ENCODE results near the gene ATP9B. TPM values are rescaled to one million over a fixed set of nuclear protein-coding genes. Genes with fewer than 3 reads are reported as not detected.

ATP9B gene
- total RNA-seq, 2 donors from 2014 or later = 29.1 to 38.1 TPM

GRCh38 chr18:79393181-79393634 lies 324.0 kb downstream of the ATP9B start:
- Mint-ChIP-seq H3K27me3 (ENCODE audit: insufficient read depth) (peaks cover 48% of the 10 kb centered on the region), H3K36me3 (ENCODE audit: low read depth) (no peaks in the 10 kb centered on the region), H3K27ac (peak overlapping the region; percentile 90), H3K9me3 (no peaks in the 10 kb centered on the region), H3K4me1 (peaks cover 7% of the 10 kb centered on the region), H3K4me3 (peak overlapping the region; percentile 63)
- peak; percentile 62 for DNase-seq
- WGBS, 2 experiments (ENCODE audit: insufficient coverage in 1 of 2, insufficient read length in 1 of 2) = 21 to 25% methylated on average over 8 to 30 of the region's 30 CpGs
- peak overlapping the region; percentile 69 for H3K9ac ChIP-seq (ENCODE audit: extremely low read depth, low read length, poor library complexity, severe bottlenecking)
- no peak for TF ChIP-seq CTCF (conservative IDR thresholded peaks at IDR 0.05)
- no peak overlapping the region for H3K27ac ChIP-seq (ENCODE audit: low read depth, low read length)
- H3K4me3 ChIP-seq (ENCODE audit: low read length) = peak overlapping the region; percentile 73
- peaks cover under 1% of the 10 kb centered on the region for H3K4me1 ChIP-seq (ENCODE audit: control insufficient read depth, insufficient read depth, low read length)
- peaks cover 47% of the 10 kb centered on the region for H3K27me3 ChIP-seq (ENCODE audit: control insufficient read depth, insufficient read depth, low read length, poor library complexity, severe bottlenecking)
- no peaks in the 10 kb centered on the region for H3K36me3 ChIP-seq (ENCODE audit: control insufficient read depth, insufficient read depth, low read length)
- H3K9me3 ChIP-seq (ENCODE audit: control insufficient read depth, low read length) = no peaks in the 10 kb centered on the region

GRCh38 chr18:79393635-79394533 lies 324.7 kb downstream of the ATP9B start:
- H3K27ac ChIP-seq (ENCODE audit: low read depth, low read length) = no peak overlapping the region

More at GRCh38 chr18:79393635-79394533, 324.7 kb downstream of the ATP9B start:
- Mint-ChIP-seq H3K4me3 (peak overlapping the region; percentile 63), H3K27ac (peak overlapping the region; percentile 90), H3K27me3 (ENCODE audit: insufficient read depth) (peaks cover 55% of the 10 kb centered on the region), H3K36me3 (ENCODE audit: low read depth) (peaks cover 2% of the 10 kb centered on the region), H3K9me3 (no peaks in the 10 kb centered on the region), H3K4me1 (peaks cover 1% of the 10 kb centered on the region)
- Histone ChIP-seq H3K36me3 (ENCODE audit: control insufficient read depth, insufficient read depth, low read length) (no peaks in the 10 kb centered on the region), H3K9ac (ENCODE audit: extremely low read depth, low read length, poor library complexity, severe bottlenecking) (peak overlapping the region; percentile 69), H3K4me3 (ENCODE audit: low read length) (peak overlapping the region; percentile 73), H3K27me3 (ENCODE audit: control insufficient read depth, insufficient read depth, low read length, poor library complexity, severe bottlenecking) (peaks cover 54% of the 10 kb centered on the region), H3K9me3 (ENCODE audit: control insufficient read depth, low read length) (no peaks in the 10 kb centered on the region), H3K4me1 (ENCODE audit: control insufficient read depth, insufficient read depth, low read length) (no peaks in the 10 kb centered on the region)
- peak; percentile 88 for DNase-seq
- no peak for TF ChIP-seq CTCF (conservative IDR thresholded peaks at IDR 0.05)
- WGBS, 2 experiments (ENCODE audit: insufficient coverage in 1 of 2, insufficient read length in 1 of 2) = 0 to 2% methylated on average over 2 to 71 of the region's 83 CpGs

All from endodermal cell (in vitro differentiated cells).